Thyroid gland (tissue), 4 donors: ENCODE measurements around the gene RAB40B. TPM values are rescaled to one million over a fixed set of nuclear protein-coding genes. Genes with fewer than 3 reads are reported as not detected.

Experiments used
- DNase-seq, 2 donors: peaks; one replicate each; pipeline ENCODE4 v3.0.0-alpha.2; 2019
- H3K27ac ChIP-seq, 3 donors: fragments of 200-600 bp; sonication (generic); 1 replicate in 2 of 3; 2 replicates in 1 of 3; pipeline ENCODE4 v1.5.1; 2016 to 2019; ENCODE audit warnings: mild to moderate bottlenecking in 1 of 3, moderate library complexity in 1 of 3
- H3K27me3 ChIP-seq: fragments of 200-600 bp; sonication (generic); one replicate; pipeline ENCODE4 v1.5.1; 2019
- H3K36me3 ChIP-seq, 2 donors: fragments of 200-600 bp; sonication (generic); one replicate each; pipeline ENCODE4 v1.5.1; 2016 to 2019
- H3K4me1 ChIP-seq, 2 donors: fragments of 200-600 bp; sonication (generic); one replicate each; pipeline ENCODE4 v1.5.1; 2017 to 2019
- H3K4me3 ChIP-seq, 3 donors: fragments of 200-600 bp; sonication (generic); replicated peaks in 1 of 3; 1 replicate in 2 of 3; 2 replicates in 1 of 3; pipeline ENCODE4 v1.5.1; 2016; ENCODE audit warnings: mild to moderate bottlenecking in 1 of 3
- H3K9me3 ChIP-seq: fragments of 200-600 bp; sonication (generic); one replicate; pipeline ENCODE4 v1.5.1; 2017
- POLR2A ChIP-seq, 2 donors: fragments of 450-650 bp; IDR thresholded peaks; one replicate each; pipeline ENCODE4 v1.6.1; 2017; ENCODE audit warnings: antibody characterized with exemption in 2 of 2, mild to moderate bottlenecking in 2 of 2, moderate library complexity in 1 of 2
- WGBS, 2 donors: methylation state at CpG; one replicate each; pipeline ENCODE4 v1.1.5; 2017; 5-methylcytosine and 5-hydroxymethylcytosine counted together
- intact Hi-C: fragments of 100-400 bp; cut with DNase I; formaldehyde crosslinking; loops from one replicate; pipeline ENCODE4 v1.15.1; 2023
- total RNA-seq, 4 donors: library from RNA; depleted of rRNA; stranded (reverse); fragments of >200 nt; gene quantifications; one replicate each; pipeline ENCODE4 v1.2.3, GENCODE V29; 2016
- TF ChIP-seq, protein P1 (sequence below), 6 experiments: fragments of 200-600 bp in 3 of 6; fragments of 450-650 bp in 3 of 6; sonication (generic) in 3 of 6; IDR thresholded peaks; one replicate each; pipeline ENCODE4 v1.5.1; 2016 to 2019; ENCODE audit warnings: antibody characterized with exemption in 6 of 6, mild to moderate bottlenecking in 2 of 6, inconsistent platforms in 1 of 6, moderate library complexity in 1 of 6

RAB40B gene
- total RNA-seq, 4 donors from 2014 or later, result 6.2 to 19.3 (median 11.3) TPM

DNA sequence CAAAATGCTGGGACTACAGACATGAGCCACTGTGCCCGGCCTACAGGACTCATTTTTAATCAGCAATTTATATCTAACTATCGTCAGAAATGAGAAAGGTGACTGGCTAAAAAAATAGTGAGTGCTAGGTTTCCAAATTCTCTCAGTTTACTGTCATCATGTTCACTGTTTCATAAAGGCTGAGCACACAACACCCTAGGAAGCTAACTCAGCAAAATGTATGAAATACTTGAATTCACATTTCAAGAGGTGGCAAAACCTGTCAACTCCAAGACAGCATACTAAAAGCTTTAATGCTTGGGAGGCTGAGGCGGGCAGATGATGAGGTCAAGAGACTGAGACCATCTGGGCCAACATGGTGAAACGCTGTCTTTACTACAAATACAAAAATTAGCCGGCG, 67.0 kb downstream of the RAB40B start:
- DNase-seq, result no peak
- no peaks in the 10 kb centered on the region for H3K27me3 ChIP-seq
- intact Hi-C loops, result no loop called here
- H3K4me1 ChIP-seq, result no peaks in the 10 kb centered on the region
- H3K4me3 ChIP-seq, result no peak overlapping the region
- 75 to 87% methylated on average over 6 of the region's 6 CpGs for WGBS, 2 donors
- TF ChIP-seq, protein P1, sequence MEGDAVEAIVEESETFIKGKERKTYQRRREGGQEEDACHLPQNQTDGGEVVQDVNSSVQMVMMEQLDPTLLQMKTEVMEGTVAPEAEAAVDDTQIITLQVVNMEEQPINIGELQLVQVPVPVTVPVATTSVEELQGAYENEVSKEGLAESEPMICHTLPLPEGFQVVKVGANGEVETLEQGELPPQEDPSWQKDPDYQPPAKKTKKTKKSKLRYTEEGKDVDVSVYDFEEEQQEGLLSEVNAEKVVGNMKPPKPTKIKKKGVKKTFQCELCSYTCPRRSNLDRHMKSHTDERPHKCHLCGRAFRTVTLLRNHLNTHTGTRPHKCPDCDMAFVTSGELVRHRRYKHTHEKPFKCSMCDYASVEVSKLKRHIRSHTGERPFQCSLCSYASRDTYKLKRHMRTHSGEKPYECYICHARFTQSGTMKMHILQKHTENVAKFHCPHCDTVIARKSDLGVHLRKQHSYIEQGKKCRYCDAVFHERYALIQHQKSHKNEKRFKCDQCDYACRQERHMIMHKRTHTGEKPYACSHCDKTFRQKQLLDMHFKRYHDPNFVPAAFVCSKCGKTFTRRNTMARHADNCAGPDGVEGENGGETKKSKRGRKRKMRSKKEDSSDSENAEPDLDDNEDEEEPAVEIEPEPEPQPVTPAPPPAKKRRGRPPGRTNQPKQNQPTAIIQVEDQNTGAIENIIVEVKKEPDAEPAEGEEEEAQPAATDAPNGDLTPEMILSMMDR (IDR thresholded peaks at IDR 0.05), result no peak
- TF ChIP-seq POLR2A (IDR thresholded peaks at IDR 0.05), result no peak
- H3K27ac ChIP-seq, result no peak overlapping the region
- H3K36me3 ChIP-seq, result peaks cover 0 to 24% of the 10 kb centered on the region in 2 donors
- H3K9me3 ChIP-seq, result no peaks in the 10 kb centered on the region

DNA sequence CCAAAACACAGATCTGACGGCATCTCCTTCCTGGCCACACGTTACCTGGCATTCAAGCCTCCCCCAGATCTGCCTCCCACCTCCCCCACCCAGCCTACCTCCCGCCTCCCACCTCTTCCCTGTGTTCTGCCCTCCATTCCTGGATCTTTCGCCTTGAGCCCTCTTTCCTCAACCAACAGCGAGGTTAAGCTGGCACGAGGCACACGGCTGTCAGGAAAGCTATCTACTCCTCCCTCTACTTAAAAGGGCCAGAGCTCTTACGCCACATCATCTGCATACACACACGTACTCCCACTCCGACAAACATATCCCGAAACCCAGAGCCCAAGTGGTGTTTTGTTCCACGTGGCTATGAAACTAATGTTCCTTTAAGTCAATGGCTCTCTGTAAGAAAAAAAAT, 68.3 kb downstream of the RAB40B start:
- 93 to 95% methylated on average over 12 of the region's 12 CpGs for WGBS, 2 donors

DNA sequence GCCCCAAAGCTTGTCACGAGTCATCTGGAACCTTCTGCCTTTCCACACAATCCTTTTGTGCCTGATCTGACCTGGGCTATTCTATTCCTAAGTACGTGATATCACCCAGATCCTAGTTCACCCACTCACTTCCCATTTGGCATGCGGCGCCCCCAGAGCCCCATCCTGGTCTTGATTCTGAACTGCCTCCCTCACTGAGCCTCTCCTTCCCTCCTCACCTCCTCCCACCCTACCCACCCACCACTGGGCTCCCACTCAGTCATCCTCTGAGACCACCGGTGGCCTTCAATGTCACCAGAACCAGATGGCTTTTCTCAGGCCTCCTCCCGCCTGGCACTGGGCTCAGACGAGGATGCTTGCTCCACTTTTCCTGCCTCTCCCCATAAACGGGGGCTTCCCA, 68.8 kb downstream of the RAB40B start:
- intact Hi-C loops, result no loop called here
- no peaks in the 10 kb centered on the region for H3K27me3 ChIP-seq
- no peak overlapping the region for H3K27ac ChIP-seq
- 87 to 92% methylated on average over 8 of the region's 8 CpGs for whole genome bisulfite sequencing, 2 donors
- DNase-seq, result no peak
- H3K4me1 ChIP-seq, result no peaks in the 10 kb centered on the region
- H3K4me3 ChIP-seq, result no peak overlapping the region
- H3K36me3 ChIP-seq, result peaks cover 9 to 39% of the 10 kb centered on the region in 2 donors
- no peaks in the 10 kb centered on the region for H3K9me3 ChIP-seq
- TF ChIP-seq POLR2A (IDR thresholded peaks at IDR 0.05), result no peak
- TF ChIP-seq, protein P1 (IDR thresholded peaks at IDR 0.05), result no peak

More for the DNA sequence above, 68.3 kb downstream of the RAB40B start:
- Histone ChIP-seq H3K27ac (no peak overlapping the region), H3K4me1 (no peaks in the 10 kb centered on the region), H3K27me3 (no peaks in the 10 kb centered on the region), H3K4me3 (no peak overlapping the region), H3K9me3 (no peaks in the 10 kb centered on the region), H3K36me3 (peaks cover 4 to 35% of the 10 kb centered on the region in 2 donors)
- no peak for DNase-seq
- TF ChIP-seq, protein P1 (IDR thresholded peaks at IDR 0.05), result no peak
- TF ChIP-seq POLR2A (IDR thresholded peaks at IDR 0.05), result no peak
- intact Hi-C loops, result no loop called here

DNA sequence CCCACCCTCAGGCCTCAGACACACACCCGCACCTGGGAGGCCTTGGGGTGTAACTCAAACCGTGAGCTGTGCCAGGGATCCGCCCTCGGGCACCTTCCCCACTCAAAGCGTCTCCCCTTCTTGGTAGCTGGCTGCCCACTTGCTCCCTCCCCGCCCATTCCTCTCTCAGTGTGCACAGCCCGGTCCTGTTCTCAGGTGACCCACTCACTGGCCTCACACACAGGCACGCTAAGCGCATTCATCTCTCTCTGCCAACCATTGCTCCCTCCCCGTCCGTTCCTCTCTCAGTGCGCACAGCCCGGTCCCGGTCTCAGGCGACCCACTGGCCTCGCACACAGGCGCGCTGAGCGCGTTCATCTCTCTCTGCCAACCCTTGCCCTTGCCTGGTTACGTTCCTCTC, 71.1 kb downstream of the RAB40B start:
- no peak overlapping the region for H3K4me3 ChIP-seq
- no peak overlapping the region for H3K27ac ChIP-seq
- H3K4me1 ChIP-seq, result no peaks in the 10 kb centered on the region
- no peaks in the 10 kb centered on the region for H3K9me3 ChIP-seq
- H3K27me3 ChIP-seq, result no peaks in the 10 kb centered on the region
- WGBS, 2 donors, result 92 to 94% methylated on average over 21 of the region's 21 CpGs
- TF ChIP-seq, protein P1 (IDR thresholded peaks at IDR 0.05), result no peak
- TF ChIP-seq POLR2A (IDR thresholded peaks at IDR 0.05), result no peak
- DNase-seq, result no peak
- intact Hi-C loops, result no loop called here
- peaks cover 16 to 48% of the 10 kb centered on the region in 2 donors for H3K36me3 ChIP-seq

DNA sequence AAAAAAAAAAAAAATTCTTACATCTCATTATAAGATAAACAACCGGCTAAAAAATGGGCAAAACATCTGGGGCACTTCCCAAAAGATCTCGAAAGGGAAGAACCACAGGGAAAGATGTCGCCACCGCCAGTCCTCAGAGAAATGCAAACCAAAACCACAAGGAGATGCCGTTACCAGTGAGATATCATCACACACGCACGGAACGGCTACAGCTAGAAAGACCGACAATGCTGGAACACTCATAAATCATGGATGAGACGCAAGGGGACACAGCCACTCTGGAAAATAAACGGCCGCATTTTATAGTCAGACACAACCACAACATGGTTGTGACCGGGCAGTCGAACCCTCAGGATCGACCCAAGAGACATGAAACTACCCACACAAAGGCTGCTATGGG, 74.8 kb downstream of the RAB40B start:
- no peaks in the 10 kb centered on the region for H3K9me3 ChIP-seq
- H3K4me3 ChIP-seq, result no peak overlapping the region
- TF ChIP-seq POLR2A (IDR thresholded peaks at IDR 0.05), result no peak
- H3K36me3 ChIP-seq, result peaks cover 35 to 71% of the 10 kb centered on the region in 2 donors
- no peaks in the 10 kb centered on the region for H3K4me1 ChIP-seq
- H3K27ac ChIP-seq, result no peak overlapping the region
- no peaks in the 10 kb centered on the region for H3K27me3 ChIP-seq
- DNase-seq, result no peak
- intact Hi-C loops, result no loop called here
- WGBS, 2 donors, result 89 to 91% methylated on average over 15 of the region's 15 CpGs

DNA sequence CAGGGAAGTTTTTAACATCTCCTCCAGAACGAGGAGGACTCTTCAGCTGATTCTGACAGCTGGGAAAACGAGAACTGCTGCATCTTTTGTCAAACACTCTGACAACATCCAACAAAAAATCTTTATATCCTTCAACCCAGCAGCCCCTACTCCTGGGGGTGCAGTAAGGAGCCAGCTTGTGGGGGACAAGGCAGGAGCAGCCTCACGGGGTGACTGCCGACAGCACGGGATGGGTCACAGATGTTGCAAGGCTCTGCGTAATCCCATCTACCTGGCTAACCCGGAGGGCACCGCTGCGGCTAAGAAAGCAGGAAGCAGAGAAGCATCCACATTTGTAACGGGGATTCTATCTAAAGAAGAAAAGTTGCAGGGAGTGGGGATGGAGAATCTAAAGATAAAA, 78.9 kb downstream of the RAB40B start:
- Histone ChIP-seq H3K4me3 (no peak overlapping the region), H3K36me3 (peaks cover 55 to 76% of the 10 kb centered on the region in 2 donors), H3K4me1 (no peaks in the 10 kb centered on the region), H3K27me3 (no peaks in the 10 kb centered on the region), H3K27ac (no peak overlapping the region), H3K9me3 (no peaks in the 10 kb centered on the region)
- TF ChIP-seq, protein P1 (IDR thresholded peaks at IDR 0.05), result no peak
- TF ChIP-seq POLR2A (IDR thresholded peaks at IDR 0.05), result no peak
- no peak for DNase-seq
- intact Hi-C loops, result no loop called here
- 95 to 96% methylated on average over 9 to 10 of the region's 10 CpGs for WGBS, 2 donors
